ENCODE measurements around the gene CTSF. TPM values are rescaled to one million over a fixed set of nuclear protein-coding genes. Genes with fewer than 3 reads are reported as not detected.

The CTSF gene
- total RNA-seq, 2 donors from 2014 or later = 5.0 to 18.6 TPM

- peak overlapping the region; percentile 98 for H3K27ac Mint-ChIP-seq
- peak overlapping the region; percentile 67 for H3K9ac ChIP-seq (ENCODE audit: extremely low read depth, low read length, poor library complexity, severe bottlenecking)
These were observed 25.2 kb upstream of the CTSF start for GRCh38 chr11:66593650-66594049.

DNA sequence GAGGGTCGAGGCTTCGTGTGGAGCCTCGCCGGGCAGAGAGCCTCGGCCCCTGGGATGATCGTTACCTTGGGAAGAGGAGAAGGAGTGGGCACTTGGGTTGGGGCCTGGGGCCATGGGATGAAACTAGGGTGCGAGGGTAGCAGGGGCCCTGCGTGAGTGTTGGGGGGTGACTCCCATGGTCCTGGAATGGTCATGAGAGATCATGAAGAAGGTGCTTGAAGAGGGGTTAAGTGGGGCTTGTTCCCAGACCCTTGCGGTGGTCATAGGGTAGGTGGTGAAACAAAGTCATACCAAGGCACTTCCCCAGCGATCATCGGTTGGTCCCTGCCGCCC lies 24.9 kb upstream of the CTSF start:
- no peaks in the 10 kb centered on the region for H3K4me1 ChIP-seq (ENCODE audit: control insufficient read depth, insufficient read depth, low read length)
- H3K4me3 ChIP-seq (ENCODE audit: low read length) = peak overlapping the region; percentile 94
- peaks cover 26% of the 10 kb centered on the region for H3K9me3 ChIP-seq (ENCODE audit: control insufficient read depth, low read length)
- DNase-seq = no peak
- Mint-ChIP-seq H3K27me3 (ENCODE audit: insufficient read depth) (peaks cover 25% of the 10 kb centered on the region), H3K27ac (peak overlapping the region; percentile 98), H3K36me3 (ENCODE audit: low read depth) (peaks cover 16% of the 10 kb centered on the region), H3K4me3 (peak overlapping the region; percentile 88), H3K4me1 (peaks cover 10% of the 10 kb centered on the region), H3K9me3 (peaks cover 31% of the 10 kb centered on the region)
- peaks cover 5% of the 10 kb centered on the region for H3K36me3 ChIP-seq (ENCODE audit: control insufficient read depth, insufficient read depth, low read length)
- H3K9ac ChIP-seq (ENCODE audit: extremely low read depth, low read length, poor library complexity, severe bottlenecking) = peak overlapping the region; percentile 67
- no peaks in the 10 kb centered on the region for H3K27me3 ChIP-seq (ENCODE audit: control insufficient read depth, insufficient read depth, low read length, poor library complexity, severe bottlenecking)
- peak overlapping the region; percentile 71 for H3K27ac ChIP-seq (ENCODE audit: low read depth, low read length)
- TF ChIP-seq CTCF (conservative IDR thresholded peaks at IDR 0.05) = no peak
- WGBS, 2 experiments (ENCODE audit: insufficient coverage in 1 of 2, insufficient read length in 1 of 2) = 28 to 45% methylated on average over 9 to 12 of the region's 12 CpGs

More at GRCh38 chr11:66593650-66594049, 25.2 kb upstream of the CTSF start:
- peak overlapping the region; percentile 88 for H3K4me3 Mint-ChIP-seq
- Histone ChIP-seq H3K4me1 (ENCODE audit: control insufficient read depth, insufficient read depth, low read length) (no peaks in the 10 kb centered on the region), H3K9me3 (ENCODE audit: control insufficient read depth, low read length) (peaks cover 26% of the 10 kb centered on the region), H3K4me3 (ENCODE audit: low read length) (peak overlapping the region; percentile 94), H3K36me3 (ENCODE audit: control insufficient read depth, insufficient read depth, low read length) (peaks cover 5% of the 10 kb centered on the region), H3K27ac (ENCODE audit: low read depth, low read length) (no peak overlapping the region), H3K27me3 (ENCODE audit: control insufficient read depth, insufficient read depth, low read length, poor library complexity, severe bottlenecking) (no peaks in the 10 kb centered on the region)
- 75 to 86% methylated on average over 7 of the region's 7 CpGs for WGBS, 2 experiments (ENCODE audit: insufficient coverage in 1 of 2, insufficient read length in 1 of 2)
- peaks cover 10% of the 10 kb centered on the region for H3K4me1 Mint-ChIP-seq
- no peak for TF ChIP-seq CTCF (conservative IDR thresholded peaks at IDR 0.05)
- peaks cover 25% of the 10 kb centered on the region for H3K27me3 Mint-ChIP-seq (ENCODE audit: insufficient read depth)
- H3K36me3 Mint-ChIP-seq (ENCODE audit: low read depth) = peaks cover 16% of the 10 kb centered on the region
- no peak for DNase-seq
- peaks cover 31% of the 10 kb centered on the region for H3K9me3 Mint-ChIP-seq

GRCh38 chr11:66592457-66593302 lies 24.3 kb upstream of the CTSF start, which contains the start of the genes CCDC87 and CCS:
Gene CCDC87 (minus strand): TSS chr11:66593063. CDS start chr11:66593015, 48 bp downstream.
Gene CCS (plus strand): TSS chr11:66593185. CDS start chr11:66593262, 77 bp downstream.
- peaks cover 10% of the 10 kb centered on the region for H3K4me1 Mint-ChIP-seq
- Histone ChIP-seq H3K9me3 (ENCODE audit: control insufficient read depth, low read length) (peaks cover 26% of the 10 kb centered on the region), H3K9ac (ENCODE audit: extremely low read depth, low read length, poor library complexity, severe bottlenecking) (peak within 1 kb of the TSS; percentile 67), H3K4me3 (ENCODE audit: low read length) (peak within 1 kb of the TSS; percentile 94), H3K27ac (ENCODE audit: low read depth, low read length) (peak within 1 kb of the TSS; percentile 71), H3K4me1 (ENCODE audit: control insufficient read depth, insufficient read depth, low read length) (no peaks in the 10 kb centered on the region), H3K36me3 (ENCODE audit: control insufficient read depth, insufficient read depth, low read length) (peaks cover 5% of the 10 kb centered on the region), H3K27me3 (ENCODE audit: control insufficient read depth, insufficient read depth, low read length, poor library complexity, severe bottlenecking) (no peaks in the 10 kb centered on the region)
- TF ChIP-seq CTCF (conservative IDR thresholded peaks at IDR 0.05) = peak; percentile 96
- H3K4me3 Mint-ChIP-seq = peak within 1 kb of the TSS; percentile 88
- H3K9me3 Mint-ChIP-seq = peaks cover 31% of the 10 kb centered on the region
- peaks cover 25% of the 10 kb centered on the region for H3K27me3 Mint-ChIP-seq (ENCODE audit: insufficient read depth)
- peak within 1 kb of the TSS; percentile 98 for H3K27ac Mint-ChIP-seq
- WGBS, 2 experiments (ENCODE audit: insufficient coverage in 1 of 2, insufficient read length in 1 of 2) = 19 to 20% methylated on average over 25 to 68 of the region's 68 CpGs
- DNase-seq = peak; percentile 98
- H3K36me3 Mint-ChIP-seq (ENCODE audit: low read depth) = peaks cover 16% of the 10 kb centered on the region
